A549 treated with dexamethasone at 1 μM for 4 hours (cell line): Measurements from ENCODE around the gene ACADSB. TPM values are rescaled to one million over a fixed set of nuclear protein-coding genes. Genes with fewer than 3 reads are reported as not detected.

Source experiments
- total RNA-seq: library from RNA; stranded (reverse); fragments of 200-300 nt; extraction: Qiagen RNA extraction; gene quantifications from 5 replicates; pipeline ENCODE4 v1.2.3, GENCODE V29; 2022

ACADSB gene
- 6.5 to 11.9 TPM (median 9.4 TPM) in 5 replicates for total RNA-seq

GRCh38 chr10:123008355-123009104 lies at the start of gene ACADSB, which contains the start of gene IKZF5:
TSS of gene ACADSB (plus strand) at chr10:123009006. CDS start at chr10:123009030, 24 bp downstream.
TSS of gene IKZF5 (minus strand) at chr10:123008795. CDS start at chr10:122998625, 10,170 bp downstream.

GRCh38 chr10:122980209-122981065 lies 28.4 kb upstream of the ACADSB start, which contains the start of gene PSTK:
TSS of gene PSTK (plus strand) at chr10:122980401. CDS start at chr10:122980480, 79 bp downstream.

Other genes with a start within 250 kb of the ACADSB start
- 0.63 to 1.2 TPM (median 1.0 TPM) in 5 replicates for gene CUZD1, start 163.1 kb upstream of the ACADSB start, total RNA-seq
- 9.0 to 13.1 TPM (median 12.1 TPM) in 5 replicates for gene FAM24B, start 129.4 kb upstream of the ACADSB start, total RNA-seq
- not detected in 5 replicates for gene FAM24A, start 98.4 kb upstream of the ACADSB start, total RNA-seq
- gene C10orf88, start 54.8 kb upstream of the ACADSB start, total RNA-seq = 6.6 to 8.8 TPM (median 7.8 TPM) in 5 replicates
- gene PSTK, start 28.6 kb upstream of the ACADSB start, total RNA-seq = 3.4 to 4.7 TPM (median 3.7 TPM) in 5 replicates
- gene IKZF5, start 211 bp upstream of the ACADSB start, total RNA-seq = 5.4 to 7.9 TPM (median 5.9 TPM) in 5 replicates
- gene HMX3, start 127.0 kb downstream of the ACADSB start, total RNA-seq = not detected in 5 replicates
- gene HMX2, start 139.1 kb downstream of the ACADSB start, total RNA-seq = 0.07 to 0.11 TPM (median 0.08 TPM) in 3 of 5 replicates, not detected in the others
- gene BUB3, start 145.4 kb downstream of the ACADSB start, total RNA-seq = 165 to 182 TPM (median 172 TPM) in 5 replicates